ENCODE measurements around the gene PSMB7.

Gene PSMB7

GRCh38 chr9:124377551-124378406, 37.5 kb downstream of the PSMB7 start:
- Histone ChIP-seq H3K36me3 (ENCODE audit: control insufficient read depth, insufficient read depth, low read length) (peaks cover 27% of the 10 kb centered on the region), H3K9ac (ENCODE audit: low read depth, low read length) (no peak overlapping the region), H3K4me3 (ENCODE audit: low read depth, low read length) (no peak overlapping the region), H3K9me3 (ENCODE audit: control insufficient read depth, insufficient read depth, low read length) (no peaks in the 10 kb centered on the region), H3K27me3 (ENCODE audit: control insufficient read depth, insufficient read depth, low read length) (no peaks in the 10 kb centered on the region), H3K27ac (ENCODE audit: low read depth, low read length) (no peak overlapping the region), H3K4me1 (ENCODE audit: control insufficient read depth, insufficient read depth, low read length) (no peaks in the 10 kb centered on the region)

DNA sequence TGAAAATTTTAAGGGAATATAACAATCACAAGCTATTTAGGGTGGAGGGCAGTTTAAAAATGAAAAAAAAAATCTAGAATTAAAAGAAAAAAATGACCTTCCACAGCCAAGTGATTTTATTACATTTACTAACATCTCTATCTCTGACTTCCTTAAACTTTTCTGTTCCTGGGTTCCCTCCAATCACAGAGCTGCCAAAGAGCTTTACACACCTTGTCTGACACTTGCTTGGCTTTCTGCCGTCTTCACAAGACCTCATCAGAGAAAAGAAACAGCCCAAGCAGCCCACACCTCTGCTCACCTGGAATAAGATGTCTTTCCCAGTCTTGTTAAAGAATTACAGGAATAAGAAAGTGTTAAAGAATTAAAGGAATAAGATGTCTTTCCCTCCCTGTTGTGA, 38.9 kb downstream of the PSMB7 start:
- H3K4me3 ChIP-seq (ENCODE audit: low read depth, low read length), result no peak overlapping the region
- H3K27ac ChIP-seq (ENCODE audit: low read depth, low read length), result no peak overlapping the region
- H3K36me3 ChIP-seq (ENCODE audit: control insufficient read depth, insufficient read depth, low read length), result peaks cover 22% of the 10 kb centered on the region
- peaks cover 5% of the 10 kb centered on the region; the same call in 1 of the 2 replicates for H3K4me1 ChIP-seq (ENCODE audit: control insufficient read depth, insufficient read depth, low read length)
- no peak overlapping the region for H3K9ac ChIP-seq (ENCODE audit: low read depth, low read length)
- no peaks in the 10 kb centered on the region for H3K9me3 ChIP-seq (ENCODE audit: control insufficient read depth, insufficient read depth, low read length)
- H3K27me3 ChIP-seq (ENCODE audit: control insufficient read depth, insufficient read depth, low read length), result no peaks in the 10 kb centered on the region

GRCh38 chr9:124375726-124376125, 39.5 kb downstream of the PSMB7 start:
- Histone ChIP-seq H3K27ac (ENCODE audit: low read depth, low read length) (no peak overlapping the region), H3K27me3 (ENCODE audit: control insufficient read depth, insufficient read depth, low read length) (no peaks in the 10 kb centered on the region), H3K36me3 (ENCODE audit: control insufficient read depth, insufficient read depth, low read length) (peaks cover 18% of the 10 kb centered on the region), H3K9ac (ENCODE audit: low read depth, low read length) (no peak overlapping the region), H3K4me1 (ENCODE audit: control insufficient read depth, insufficient read depth, low read length) (peaks cover 11% of the 10 kb centered on the region; the same call in 1 of the 2 replicates), H3K4me3 (ENCODE audit: low read depth, low read length) (no peak overlapping the region), H3K9me3 (ENCODE audit: control insufficient read depth, insufficient read depth, low read length) (no peaks in the 10 kb centered on the region)

DNA sequence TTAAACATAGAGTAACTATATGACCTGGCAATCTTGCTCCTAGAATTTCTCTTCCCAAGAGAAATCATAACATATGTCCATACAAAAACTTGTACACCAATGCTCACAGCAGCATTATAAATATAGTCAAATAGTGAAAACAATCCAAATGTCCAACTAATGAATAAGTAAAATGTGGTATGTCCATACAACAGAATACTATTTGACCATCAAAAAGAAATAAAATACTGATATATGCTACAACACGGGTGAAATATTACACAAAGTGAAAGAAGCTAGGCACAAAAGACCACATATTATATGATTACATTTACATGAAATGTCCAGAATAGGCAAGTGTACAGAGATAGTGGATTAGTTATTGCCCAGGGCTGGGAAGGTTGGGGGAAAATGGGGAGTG, 41.4 kb downstream of the PSMB7 start:
- Histone ChIP-seq H3K27ac (ENCODE audit: low read depth, low read length) (no peak overlapping the region), H3K27me3 (ENCODE audit: control insufficient read depth, insufficient read depth, low read length) (no peaks in the 10 kb centered on the region), H3K4me1 (ENCODE audit: control insufficient read depth, insufficient read depth, low read length) (peaks cover 18% of the 10 kb centered on the region; the same call in 1 of the 2 replicates), H3K4me3 (ENCODE audit: low read depth, low read length) (no peak overlapping the region), H3K9ac (ENCODE audit: low read depth, low read length) (no peak overlapping the region), H3K36me3 (ENCODE audit: control insufficient read depth, insufficient read depth, low read length) (peaks cover 8% of the 10 kb centered on the region; the same call in 1 of the 2 replicates), H3K9me3 (ENCODE audit: control insufficient read depth, insufficient read depth, low read length) (no peaks in the 10 kb centered on the region)

DNA sequence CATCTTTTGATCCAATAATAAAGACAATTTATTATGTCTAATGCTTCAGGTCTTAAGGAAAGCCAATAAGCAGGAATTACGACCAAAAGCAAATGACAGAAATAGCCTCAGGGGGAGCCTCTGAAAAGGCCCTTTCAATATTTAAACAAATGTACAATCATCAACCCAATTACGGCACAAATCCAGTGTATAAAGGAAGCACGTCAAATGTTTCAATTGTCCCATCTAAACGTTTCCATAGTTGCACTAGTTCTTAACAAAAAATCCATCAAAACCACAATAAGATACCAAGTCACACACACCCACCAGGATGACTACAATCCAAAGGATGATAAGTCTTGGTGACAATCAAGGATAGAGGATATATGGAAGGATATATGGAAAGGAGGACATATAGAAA, 41.9 kb downstream of the PSMB7 start:
- no peak overlapping the region for H3K4me3 ChIP-seq (ENCODE audit: low read depth, low read length)
- peaks cover 18% of the 10 kb centered on the region; the same call in 1 of the 2 replicates for H3K4me1 ChIP-seq (ENCODE audit: control insufficient read depth, insufficient read depth, low read length)
- no peak overlapping the region for H3K9ac ChIP-seq (ENCODE audit: low read depth, low read length)
- H3K27me3 ChIP-seq (ENCODE audit: control insufficient read depth, insufficient read depth, low read length), result no peaks in the 10 kb centered on the region
- H3K27ac ChIP-seq (ENCODE audit: low read depth, low read length), result no peak overlapping the region
- no peaks in the 10 kb centered on the region for H3K9me3 ChIP-seq (ENCODE audit: control insufficient read depth, insufficient read depth, low read length)
- peaks cover 8% of the 10 kb centered on the region; the same call in 1 of the 2 replicates for H3K36me3 ChIP-seq (ENCODE audit: control insufficient read depth, insufficient read depth, low read length)

- H3K27me3 ChIP-seq (ENCODE audit: control insufficient read depth, insufficient read depth, low read length), result no peaks in the 10 kb centered on the region
- peaks cover 18% of the 10 kb centered on the region; the same call in 1 of the 2 replicates for H3K4me1 ChIP-seq (ENCODE audit: control insufficient read depth, insufficient read depth, low read length)
- no peaks in the 10 kb centered on the region for H3K9me3 ChIP-seq (ENCODE audit: control insufficient read depth, insufficient read depth, low read length)
- H3K4me3 ChIP-seq (ENCODE audit: low read depth, low read length), result no peak overlapping the region
- H3K27ac ChIP-seq (ENCODE audit: low read depth, low read length), result no peak overlapping the region
- H3K9ac ChIP-seq (ENCODE audit: low read depth, low read length), result no peak overlapping the region
- H3K36me3 ChIP-seq (ENCODE audit: control insufficient read depth, insufficient read depth, low read length), result peaks cover 7% of the 10 kb centered on the region; the same call in 1 of the 2 replicates
These were observed 43.2 kb downstream of the PSMB7 start for GRCh38 chr9:124372038-124372437.

GRCh38 chr9:124370896-124371582, 44.2 kb downstream of the PSMB7 start:
- H3K27me3 ChIP-seq (ENCODE audit: control insufficient read depth, insufficient read depth, low read length), result no peaks in the 10 kb centered on the region
- peaks cover 10% of the 10 kb centered on the region; the same call in 1 of the 2 replicates for H3K36me3 ChIP-seq (ENCODE audit: control insufficient read depth, insufficient read depth, low read length)
- H3K4me1 ChIP-seq (ENCODE audit: control insufficient read depth, insufficient read depth, low read length), result peaks cover 18% of the 10 kb centered on the region; the same call in 1 of the 2 replicates
- H3K4me3 ChIP-seq (ENCODE audit: low read depth, low read length), result no peak overlapping the region
- no peak overlapping the region for H3K9ac ChIP-seq (ENCODE audit: low read depth, low read length)
- H3K9me3 ChIP-seq (ENCODE audit: control insufficient read depth, insufficient read depth, low read length), result no peaks in the 10 kb centered on the region
- H3K27ac ChIP-seq (ENCODE audit: low read depth, low read length), result no peak overlapping the region

DNA sequence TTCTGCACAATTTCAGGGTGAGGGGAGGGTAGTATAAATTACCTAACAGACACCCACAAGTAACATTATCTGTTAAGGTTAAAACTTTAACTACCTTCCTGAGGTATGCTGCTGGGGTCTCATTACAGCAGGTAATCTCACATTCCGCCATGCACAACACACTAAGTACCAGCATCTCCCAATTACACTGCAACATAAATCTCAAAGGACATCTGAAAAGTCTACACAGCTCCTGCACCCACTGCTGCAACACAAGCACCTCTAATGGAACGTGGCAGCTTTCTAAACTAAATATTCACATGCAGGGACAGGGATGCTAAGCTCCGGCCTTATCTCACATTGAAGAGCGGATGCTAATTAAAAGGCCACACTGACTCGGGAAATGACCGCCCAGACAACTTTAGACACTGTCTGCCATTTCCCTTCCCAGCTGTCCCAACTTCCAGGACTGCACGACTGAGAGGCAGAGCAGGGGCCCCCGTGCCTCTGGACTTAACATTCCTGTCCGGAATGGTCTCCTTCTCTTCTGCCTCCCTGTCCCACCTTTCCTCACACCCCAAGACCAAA, 45.9 kb downstream of the PSMB7 start:
- H3K27me3 ChIP-seq (ENCODE audit: control insufficient read depth, insufficient read depth, low read length), result no peaks in the 10 kb centered on the region

GRCh38 chr9:124368692-124369091, 46.5 kb downstream of the PSMB7 start:
- no peak overlapping the region for H3K4me3 ChIP-seq (ENCODE audit: low read depth, low read length)
- peaks cover 18% of the 10 kb centered on the region; the same call in 1 of the 2 replicates for H3K4me1 ChIP-seq (ENCODE audit: control insufficient read depth, insufficient read depth, low read length)
- H3K9ac ChIP-seq (ENCODE audit: low read depth, low read length), result no peak overlapping the region

More for the DNA sequence above, 45.9 kb downstream of the PSMB7 start:
- H3K27ac ChIP-seq (ENCODE audit: low read depth, low read length), result no peak overlapping the region
- H3K9me3 ChIP-seq (ENCODE audit: control insufficient read depth, insufficient read depth, low read length), result no peaks in the 10 kb centered on the region
- no peak overlapping the region for H3K9ac ChIP-seq (ENCODE audit: low read depth, low read length)
- peaks cover 9% of the 10 kb centered on the region; the same call in 1 of the 2 replicates for H3K36me3 ChIP-seq (ENCODE audit: control insufficient read depth, insufficient read depth, low read length)
- no peak overlapping the region for H3K4me3 ChIP-seq (ENCODE audit: low read depth, low read length)
- peaks cover 18% of the 10 kb centered on the region; the same call in 1 of the 2 replicates for H3K4me1 ChIP-seq (ENCODE audit: control insufficient read depth, insufficient read depth, low read length)

DNA sequence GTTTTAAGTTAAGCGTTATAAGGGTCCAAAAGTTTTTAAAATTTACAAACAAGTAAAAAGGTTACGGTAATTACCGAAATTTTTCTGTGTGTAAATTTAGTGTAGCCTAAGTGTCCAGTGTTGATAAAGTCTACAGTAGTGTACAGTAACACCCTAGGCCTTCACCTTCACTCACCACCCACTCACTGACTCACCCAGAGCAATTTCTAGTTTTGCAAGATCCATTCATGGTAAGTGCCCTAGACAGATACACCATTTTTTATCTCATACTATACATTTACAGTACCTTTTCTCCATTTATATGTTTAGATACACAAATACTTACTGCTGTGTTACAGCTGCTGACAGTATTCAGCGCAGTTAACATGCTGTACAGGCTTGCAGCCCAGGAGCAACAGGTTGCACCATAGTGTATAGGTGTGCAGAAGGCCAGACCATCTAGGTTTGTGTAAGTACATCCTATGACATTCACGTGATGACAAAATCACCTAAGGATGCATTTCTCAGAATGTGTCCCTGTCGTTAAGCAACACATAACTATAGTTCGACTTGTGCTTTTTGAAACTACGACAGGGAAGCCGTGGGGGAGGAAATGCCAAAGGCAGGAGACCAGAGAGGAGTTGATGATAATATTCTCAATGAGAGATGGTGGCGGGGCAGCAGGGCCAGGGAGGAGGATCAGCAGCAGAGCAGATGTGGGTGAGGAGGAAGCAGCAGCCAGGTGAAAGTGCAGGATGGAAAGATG, 48.6 kb downstream of the PSMB7 start:
- H3K9me3 ChIP-seq (ENCODE audit: control insufficient read depth, insufficient read depth, low read length), result no peaks in the 10 kb centered on the region
- H3K27ac ChIP-seq (ENCODE audit: low read depth, low read length), result no peak overlapping the region
- H3K36me3 ChIP-seq (ENCODE audit: control insufficient read depth, insufficient read depth, low read length), result peaks cover 5% of the 10 kb centered on the region; the same call in 1 of the 2 replicates
- peaks cover 16% of the 10 kb centered on the region; the same call in 1 of the 2 replicates for H3K4me1 ChIP-seq (ENCODE audit: control insufficient read depth, insufficient read depth, low read length)
- no peak overlapping the region for H3K9ac ChIP-seq (ENCODE audit: low read depth, low read length)
- H3K27me3 ChIP-seq (ENCODE audit: control insufficient read depth, insufficient read depth, low read length), result no peaks in the 10 kb centered on the region
- no peak overlapping the region for H3K4me3 ChIP-seq (ENCODE audit: low read depth, low read length)

More at GRCh38 chr9:124368692-124369091, 46.5 kb downstream of the PSMB7 start:
- no peaks in the 10 kb centered on the region for H3K9me3 ChIP-seq (ENCODE audit: control insufficient read depth, insufficient read depth, low read length)
- no peaks in the 10 kb centered on the region for H3K27me3 ChIP-seq (ENCODE audit: control insufficient read depth, insufficient read depth, low read length)
- no peak overlapping the region for H3K27ac ChIP-seq (ENCODE audit: low read depth, low read length)
- H3K36me3 ChIP-seq (ENCODE audit: control insufficient read depth, insufficient read depth, low read length), result peaks cover 5% of the 10 kb centered on the region; the same call in 1 of the 2 replicates
